ENCODE measurements around the gene TBK1.
A peak's percentile ranks its signal among the peaks of the same experiment; 100 is the strongest.

TBK1 gene

DNA sequence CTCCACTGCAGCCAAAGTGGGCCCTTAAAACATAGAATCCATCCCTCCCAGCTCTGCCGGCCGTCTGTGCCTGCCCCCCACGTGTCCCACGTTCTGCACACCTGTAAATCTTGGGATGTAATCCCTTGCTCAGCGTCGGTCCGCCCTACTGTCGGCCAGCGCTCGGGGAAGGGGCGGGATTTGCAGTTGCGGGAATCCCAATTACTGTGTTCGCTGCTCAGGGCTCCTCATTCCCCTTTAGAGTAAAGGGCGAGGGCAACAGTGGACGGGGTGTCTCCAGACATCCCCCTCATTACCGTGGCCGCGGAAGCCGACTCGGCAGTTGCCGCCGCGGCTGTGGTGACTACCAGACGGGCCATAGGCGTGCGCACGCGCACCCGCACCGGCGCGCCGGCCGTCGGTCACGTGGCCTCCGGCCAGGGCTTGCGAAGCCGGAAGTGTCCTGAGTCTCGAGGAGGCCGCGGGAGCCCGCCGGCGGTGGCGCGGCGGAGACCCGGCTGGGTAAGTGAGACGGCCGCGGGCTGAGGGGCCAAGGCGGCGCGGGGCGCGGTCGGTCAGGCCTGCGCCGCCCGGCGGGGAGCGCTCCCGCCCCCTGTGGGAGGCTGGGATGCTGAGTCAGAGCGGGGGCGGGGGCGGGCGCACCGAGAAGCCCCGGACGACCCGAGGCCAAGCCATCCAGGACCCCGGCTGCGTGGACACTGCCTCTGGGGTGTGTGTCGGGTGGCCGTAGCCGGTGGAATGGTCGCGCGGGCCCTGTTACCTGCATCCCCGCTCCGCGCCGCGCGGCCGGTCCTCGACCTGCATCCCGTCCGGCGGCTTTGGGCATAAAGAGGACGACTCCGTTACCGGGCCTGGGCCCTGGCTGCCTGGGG is at the start of gene TBK1:
Gene TBK1, plus strand, starts transcription at position 434 of the 872 bp plus-strand sequence. CDS start 3,751 bp downstream, outside the sequence.
- peak; percentile 90 for DNase-seq

- no peak for DNase-seq
Measured at GRCh38 chr12:64402181-64402580, 49.7 kb upstream of the TBK1 start.

DNA sequence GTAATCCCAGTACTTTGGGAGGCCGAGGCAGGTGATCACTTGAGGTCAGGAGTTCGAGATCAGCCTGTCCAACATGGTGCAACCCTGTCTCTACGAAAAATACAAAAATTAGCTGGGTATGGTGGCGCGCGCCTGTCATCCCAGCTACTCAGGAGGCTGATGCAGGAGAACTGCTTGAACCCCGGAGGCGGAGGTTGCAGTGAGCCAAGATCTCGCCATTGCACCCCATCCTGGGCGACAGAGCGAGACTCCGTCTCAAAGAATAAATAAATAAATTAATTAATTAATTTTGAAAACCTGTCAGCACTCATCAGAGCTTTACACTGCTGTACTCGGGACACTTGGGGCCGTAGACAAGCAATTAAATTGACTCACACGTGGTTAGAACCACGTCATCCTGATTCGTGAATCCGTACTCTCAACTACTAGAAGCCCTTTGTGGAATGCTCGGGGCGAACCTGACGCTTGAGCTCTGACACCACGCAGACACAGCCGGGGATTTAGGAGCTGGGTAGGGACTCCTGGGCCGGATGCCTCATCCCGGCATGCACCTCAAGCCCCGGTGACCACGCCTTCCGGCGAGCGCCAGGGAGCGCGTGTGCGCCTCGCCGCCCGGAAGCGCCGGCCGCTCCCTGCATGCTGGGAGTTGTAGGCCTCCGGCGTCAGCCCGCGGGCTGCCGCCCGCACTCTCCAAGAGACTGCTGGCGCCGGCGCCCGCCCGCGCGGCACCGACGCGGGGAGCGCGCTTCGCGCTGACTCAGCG is 48.0 kb upstream of the TBK1 start, which contains the start of gene XPOT:
Gene XPOT, plus strand, starts transcription at position 686 of the 763 bp plus-strand sequence. CDS start 5,644 bp downstream, outside the sequence.
- DNase-seq: no peak

DNA sequence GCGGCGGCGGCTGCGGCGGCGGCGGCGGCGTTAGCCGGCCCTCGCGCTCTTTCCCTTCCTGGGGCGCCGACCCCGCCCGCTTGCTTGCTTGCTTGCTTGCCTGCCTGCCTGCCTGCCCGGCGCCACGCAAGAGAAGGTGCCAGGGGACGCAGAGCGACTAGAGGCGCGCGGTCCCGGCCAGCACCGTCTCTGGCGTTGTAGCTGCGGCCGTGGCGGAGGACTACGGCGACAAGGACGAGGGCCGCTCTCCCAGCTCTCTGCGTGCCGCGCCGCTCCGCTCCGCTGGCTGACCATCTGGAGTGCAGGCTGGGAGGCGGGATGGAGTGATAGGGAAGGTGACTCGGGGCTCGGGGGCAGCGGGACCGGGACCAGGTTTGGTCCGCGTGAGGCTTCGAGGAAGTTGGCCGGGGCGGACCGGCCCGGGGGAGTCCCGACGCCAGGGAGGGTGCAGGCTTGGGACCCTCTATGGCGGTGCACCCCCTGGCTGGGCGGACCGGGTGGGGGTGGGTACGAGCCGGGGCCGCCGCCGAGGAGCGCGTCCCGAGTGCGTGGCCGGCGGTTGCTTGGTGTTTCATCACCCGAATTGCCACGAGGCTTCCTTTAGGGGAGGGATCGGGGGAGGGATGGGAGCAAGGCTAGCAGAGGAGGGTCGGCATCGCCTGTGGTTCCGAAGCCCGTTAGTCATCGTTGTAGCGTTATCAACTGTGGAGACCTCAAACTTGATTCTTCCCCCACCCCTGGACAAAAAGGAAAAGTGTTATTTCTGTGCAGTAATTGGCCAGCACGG is 47.3 kb upstream of the TBK1 start:
- DNase-seq: peak; percentile 93

GRCh38 chr12:64407342-64408223 is 44.3 kb upstream of the TBK1 start:
- no peak for DNase-seq

- DNase-seq: no peak
Measured at GRCh38 chr12:64411427-64411826, 40.5 kb upstream of the TBK1 start.

GRCh38 chr12:64412459-64412858 is 39.5 kb upstream of the TBK1 start:
- no peak for DNase-seq

DNA sequence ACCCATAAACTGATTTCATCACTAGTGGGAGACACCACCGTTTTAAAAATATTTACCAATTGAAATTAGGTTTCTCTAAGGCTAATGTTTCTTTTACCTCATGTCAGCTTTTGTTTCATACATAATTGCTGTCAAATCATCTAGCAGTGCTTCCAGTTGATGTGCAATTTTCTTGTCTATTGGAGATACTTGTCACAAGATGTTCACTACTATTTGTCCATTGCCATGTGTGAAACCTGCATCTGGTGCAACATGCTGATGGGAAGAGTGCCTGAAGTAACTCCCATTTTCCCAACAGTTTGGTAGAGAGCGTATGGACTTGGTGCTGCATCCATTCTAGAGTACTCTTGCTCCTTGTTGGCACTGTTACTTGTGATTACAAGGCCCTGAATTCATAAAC is 38.0 kb upstream of the TBK1 start:
- no peak for DNase-seq

GRCh38 chr12:64418209-64418608 is 33.7 kb upstream of the TBK1 start:
- no peak for DNase-seq

- no peak for DNase-seq
Measured at GRCh38 chr12:64419696-64420095, 32.2 kb upstream of the TBK1 start.

- DNase-seq: no peak
Measured at GRCh38 chr12:64427988-64428387, 23.9 kb upstream of the TBK1 start.

GRCh38 chr12:64428956-64429355 is 23.0 kb upstream of the TBK1 start:
- no peak for DNase-seq

DNA sequence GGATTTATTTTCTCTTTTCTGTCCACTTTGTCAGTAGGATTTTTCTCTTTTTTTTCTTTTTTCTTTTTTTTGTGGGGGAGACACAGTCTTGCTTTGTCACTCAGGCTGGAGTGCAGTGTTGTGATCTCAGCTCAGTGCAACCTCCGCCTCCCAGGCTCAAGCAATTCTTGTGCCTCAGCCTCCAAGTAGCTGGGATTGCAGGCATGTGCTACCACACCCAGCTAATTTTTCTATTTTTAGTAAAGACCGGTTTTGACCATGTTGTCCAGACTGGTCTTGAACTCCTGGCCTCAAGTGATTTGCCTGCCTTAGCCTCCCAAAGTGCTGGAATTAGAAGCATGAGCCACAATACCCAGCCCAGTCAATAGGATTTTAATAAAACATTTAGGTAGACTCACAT is 21.0 kb upstream of the TBK1 start:
- DNase-seq: no peak

GRCh38 chr12:64431791-64432190 is 20.1 kb upstream of the TBK1 start:
- no peak for DNase-seq

GRCh38 chr12:64433915-64434314 is 18.0 kb upstream of the TBK1 start:
- no peak for DNase-seq

GRCh38 chr12:64440100-64440499 is 11.8 kb upstream of the TBK1 start:
- no peak for DNase-seq

GRCh38 chr12:64445490-64445889 is 6.4 kb upstream of the TBK1 start:
- DNase-seq: no peak

- DNase-seq: no peak
Measured at GRCh38 chr12:64446295-64446694, 5.6 kb upstream of the TBK1 start.

- no peak for DNase-seq
Measured at GRCh38 chr12:64450057-64450640, 1.8 kb upstream of the TBK1 start.

- DNase-seq: no peak
Measured at GRCh38 chr12:64450711-64451486, 1.0 kb upstream of the TBK1 start.
